GM21717 (cell line): ENCODE results near the gene ABCB10.
"Not testable (repeated sequence)": the region's sequence is repeated elsewhere in the genome, so short reads cannot be mapped to it uniquely, and the experiment has no call there.

Experiments used
- ATAC-seq: cut with Tn5 transposase; IDR thresholded peaks from one replicate; pipeline ENCODE4 v1.9.1; 2021; ENCODE audit warnings: mild to moderate bottlenecking, moderate library complexity; ENCODE audit not compliant: unreplicated experiment

ABCB10 gene

DNA sequence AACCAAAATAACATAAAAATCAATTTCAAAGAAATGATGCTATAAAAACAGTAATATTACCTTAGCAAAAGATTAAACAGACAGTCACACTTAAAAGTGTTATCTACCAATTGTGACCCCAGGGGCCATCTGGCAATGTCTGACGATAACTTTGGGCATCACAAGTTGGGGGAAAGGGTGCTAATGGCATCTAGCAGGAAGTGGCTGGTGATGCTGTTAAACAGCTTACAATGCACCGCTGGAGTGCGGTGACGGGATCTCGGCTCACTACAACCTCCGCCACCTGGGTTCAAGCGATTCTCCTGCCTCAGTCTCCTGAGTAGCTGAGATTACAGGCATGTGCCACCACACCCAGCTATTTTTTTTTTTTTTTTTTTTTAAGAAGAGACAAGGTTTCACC lies 78.0 kb downstream of the ABCB10 start:
- ATAC-seq, result no peak

- peak; percentile 71 for ATAC-seq
Observed at GRCh38 chr1:229479660-229480399, 78.7 kb downstream of the ABCB10 start.

DNA sequence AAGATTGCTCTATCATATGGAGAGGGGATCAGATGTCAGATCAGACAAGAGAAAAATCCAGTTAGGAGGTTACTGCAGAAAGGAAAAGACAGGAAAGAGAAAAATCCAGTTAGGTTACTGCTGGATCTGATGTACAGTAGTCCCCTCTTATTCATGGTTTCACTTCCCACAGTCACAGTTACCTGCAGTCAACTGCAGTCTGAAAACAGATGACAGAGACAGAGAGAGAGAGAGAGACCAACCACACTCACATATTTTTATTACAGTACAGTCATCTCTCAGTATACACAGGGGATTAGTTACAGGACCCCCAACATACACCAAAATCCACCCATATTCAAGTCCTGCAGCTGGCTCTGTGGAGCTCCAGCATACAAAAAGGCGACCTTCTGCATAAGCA lies 79.7 kb downstream of the ABCB10 start:
- peak; percentile 72 for ATAC-seq

GRCh38 chr1:229475859-229476258 lies 82.6 kb downstream of the ABCB10 start:
- ATAC-seq, result not testable (repeated sequence)

DNA sequence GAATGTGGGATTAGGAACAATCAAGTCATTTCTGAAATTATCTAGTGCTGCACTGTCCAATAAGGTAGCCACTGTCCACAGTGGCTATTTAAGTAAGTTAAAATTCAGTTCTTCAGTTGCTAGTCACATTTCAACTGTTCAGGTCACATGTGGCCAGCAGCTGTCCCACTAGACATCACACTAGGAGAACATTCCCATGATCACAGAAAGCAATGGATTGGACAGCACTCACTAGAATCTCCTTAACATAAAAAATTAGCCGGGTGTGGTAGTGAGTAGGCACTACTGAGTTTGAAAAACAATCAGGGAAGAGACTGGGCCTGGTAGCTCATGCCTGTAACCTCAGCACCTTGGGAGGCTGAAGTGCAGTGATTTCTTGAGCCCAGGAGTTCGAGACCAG lies 84.0 kb downstream of the ABCB10 start:
- ATAC-seq, result no peak

DNA sequence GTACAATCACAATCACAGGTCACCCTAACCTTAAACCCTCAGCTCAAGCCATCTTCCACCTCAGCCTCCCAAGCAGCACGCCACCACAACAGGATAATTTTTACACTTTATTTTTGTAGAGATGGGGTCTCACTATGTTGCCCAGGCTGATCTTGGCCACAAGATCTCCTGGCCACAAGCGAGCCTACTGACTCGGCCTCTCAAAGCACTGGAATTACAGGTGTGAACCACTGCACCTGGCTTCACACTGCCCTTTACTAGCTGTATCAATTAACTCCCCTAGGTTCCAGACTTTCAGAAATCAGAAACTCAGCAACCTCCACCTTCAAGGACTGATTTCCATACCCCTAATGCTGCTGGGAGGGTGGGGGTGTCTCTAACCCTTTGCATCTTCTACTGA lies 87.3 kb downstream of the ABCB10 start:
- no peak for ATAC-seq

DNA sequence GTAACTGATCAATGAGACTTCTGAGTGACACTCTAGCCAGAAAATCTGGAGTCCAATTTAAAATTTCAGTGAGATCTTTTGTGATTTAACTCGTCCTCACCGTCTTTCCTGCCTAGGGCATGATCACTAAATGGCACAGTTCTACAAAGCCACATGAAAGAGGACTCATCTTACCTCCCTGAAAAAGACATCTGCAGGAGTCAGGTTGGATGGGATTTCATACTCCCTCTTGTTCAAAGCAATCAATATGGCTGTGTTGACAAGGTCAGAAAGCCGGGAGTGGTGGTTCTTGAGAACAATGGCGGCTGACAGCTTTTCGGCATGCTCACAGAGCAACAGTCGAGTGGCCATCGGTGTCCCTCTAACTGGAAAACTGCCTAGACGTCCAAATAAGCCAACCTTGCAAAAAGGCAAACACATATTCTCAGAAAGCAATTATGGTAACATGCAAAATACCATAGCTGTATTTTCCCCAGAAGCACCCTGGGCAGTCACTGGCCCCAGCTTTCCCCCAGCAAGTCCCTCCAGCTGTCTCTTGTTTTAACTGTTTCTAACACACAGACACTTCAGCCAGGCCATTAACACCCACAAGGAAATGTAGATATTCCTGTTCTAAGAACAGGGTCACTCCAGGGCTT lies 88.0 kb downstream of the ABCB10 start:
- ATAC-seq, result no peak

- ATAC-seq, result no peak
Observed at GRCh38 chr1:229466887-229467286, 91.6 kb downstream of the ABCB10 start.
